B cell (primary cell): ENCODE results near the gene KRT82. TPM values are rescaled to one million over a fixed set of nuclear protein-coding genes. Genes with fewer than 3 reads are reported as not detected.

Source experiments
- ATAC-seq: fragments of 200-7000 bp; cut with Tn5 transposase; one replicate; pipeline ENCODE4 v1.10.0; 2021; ENCODE audit warnings: low read depth, mild to moderate bottlenecking, moderate number of reproducible peaks, moderate library complexity
- CTCF ChIA-PET: fragments of 350-600 bp; sonication (Branson Sonifier 250); formaldehyde crosslinking; loops from one replicate; lab custom pipeline; 2021; ENCODE audit warnings: antibody characterized with exemption, inconsistent platforms; lab: Charles Lee
- POLR2A ChIA-PET: fragments of 350-600 bp; sonication (Branson Sonifier 250); formaldehyde crosslinking; loops from one replicate; lab custom pipeline; 2021; ENCODE audit warnings: antibody characterized with exemption; lab: Charles Lee
- DNase-seq: peaks from one replicate; pipeline ENCODE4 v3.0.0; 2013
- H2AFZ ChIP-seq: 2 replicates; pipeline ENCODE4 v1.6.1; 2012; ENCODE audit warnings: mild to moderate bottlenecking, low read depth, low read length; ENCODE audit not compliant: insufficient read depth, poor library complexity, severe bottlenecking
- H3K27ac ChIP-seq, 2 donors: 1 replicate in 1 of 2; 2 replicates in 1 of 2; pipeline ENCODE4 v1.5.1; 2012 to 2013; ENCODE audit warnings: low read length in 2 of 2, mild to moderate bottlenecking in 2 of 2, moderate library complexity in 1 of 2
- H3K27me3 ChIP-seq, 4 experiments: fragments of 200-600 bp in 1 of 4; sonication (generic) in 1 of 4; replicated peaks in 1 of 4; 1 replicate in 2 of 4; 2 replicates in 2 of 4; pipeline versions ENCODE4 v1.6.1 to v1.7.0; 2013 to 2016; ENCODE audit warnings: low read length in 3 of 4, mild to moderate bottlenecking in 2 of 4, mixed read lengths in 1 of 4, moderate library complexity in 1 of 4; ENCODE audit not compliant: insufficient read depth in 4 of 4, control insufficient read depth in 3 of 4; ENCODE audit errors: control extremely low read depth in 1 of 4
- H3K36me3 ChIP-seq, 2 experiments: replicated peaks in 1 of 2; 1 replicate in 1 of 2; 2 replicates in 1 of 2; pipeline versions ENCODE4 v1.6.1 to v1.7.1; 2013; ENCODE audit warnings: low read length in 1 of 2; ENCODE audit not compliant: insufficient read depth in 2 of 2, control insufficient read depth in 1 of 2; ENCODE audit errors: control extremely low read depth in 1 of 2, extremely low read depth in 1 of 2
- H3K4me1 ChIP-seq, 2 donors: fragments of 200-600 bp in 1 of 2; sonication (generic) in 1 of 2; 1 replicate in 1 of 2; 2 replicates in 1 of 2; pipeline versions ENCODE4 v1.5.1 to v1.6.1; 2013 to 2017; ENCODE audit warnings: low read length in 2 of 2; ENCODE audit not compliant: control insufficient read depth in 2 of 2, insufficient read depth in 2 of 2
- H3K4me2 ChIP-seq: replicated peaks from 2 replicates; pipeline ENCODE3; 2012; ENCODE audit warnings: mild to moderate bottlenecking, low read depth, low read length; ENCODE audit not compliant: poor library complexity, severe bottlenecking
- H3K4me3 ChIP-seq, 5 experiments: fragments of 200-600 bp in 1 of 5; sonication (generic) in 1 of 5; 1 replicate in 3 of 5; 2 replicates in 2 of 5; pipeline versions ENCODE4 v1.5.1 to v1.7.0; 2011 to 2016; ENCODE audit warnings: low read length in 4 of 5, mild to moderate bottlenecking in 4 of 5, low read depth in 2 of 5, control low read depth in 1 of 5, moderate library complexity in 1 of 5; ENCODE audit not compliant: insufficient read depth in 1 of 5; ENCODE audit errors: control extremely low read depth in 1 of 5, extremely low read depth in 1 of 5
- H3K79me2 ChIP-seq: fragments of 200-600 bp; sonication (generic); one replicate; pipeline ENCODE4 v1.6.0; 2016; ENCODE audit warnings: low read length; ENCODE audit not compliant: control insufficient read depth, insufficient read depth
- H3K9ac ChIP-seq: fragments of 200-600 bp; sonication (generic); 2 replicates; pipeline ENCODE4 v1.6.1; 2017; ENCODE audit warnings: mild to moderate bottlenecking, low read length, moderate library complexity
- H3K9me3 ChIP-seq, 3 donors: one replicate each; pipeline versions ENCODE4 v1.6.1 to v1.7.1; 2013; ENCODE audit warnings: low read length in 2 of 3; ENCODE audit not compliant: control insufficient read depth in 2 of 3, insufficient read depth in 1 of 3; ENCODE audit errors: control extremely low read depth in 1 of 3
- H4K20me1 ChIP-seq: 2 replicates; pipeline ENCODE4 v1.6.0; 2012; ENCODE audit warnings: mild to moderate bottlenecking, low read length; ENCODE audit not compliant: insufficient read depth, control insufficient read depth, poor library complexity, severe bottlenecking
- H3K27ac Mint-ChIP-seq: one replicate; pipeline ENCODE4 v1.8.0; 2021; ENCODE audit warnings: mixed read lengths
- H3K27me3 Mint-ChIP-seq: one replicate; pipeline ENCODE4 v1.8.0; 2021; ENCODE audit warnings: mixed read lengths
- H3K4me1 Mint-ChIP-seq: one replicate; pipeline ENCODE4 v1.8.0; 2021; ENCODE audit warnings: mixed read lengths
- H3K4me3 Mint-ChIP-seq: one replicate; pipeline ENCODE4 v1.8.0; 2021; ENCODE audit warnings: mixed read lengths
- H3K9me3 Mint-ChIP-seq: one replicate; pipeline ENCODE4 v1.8.0; 2022; ENCODE audit warnings: mixed read lengths; ENCODE audit not compliant: insufficient read depth
- EZH2 ChIP-seq: IDR thresholded peaks from 2 replicates; pipeline ENCODE4 v1.6.1; 2012; ENCODE audit warnings: borderline replicate concordance, low read depth, mild to moderate bottlenecking, moderate library complexity, low read length; ENCODE audit not compliant: insufficient read depth, poor library complexity, severe bottlenecking
- WGBS: methylation state at CpG from one replicate; pipeline ENCODE4 v1.1.5; 2013; ENCODE audit warnings: missing lambda C conversion rate; ENCODE audit not compliant: insufficient coverage; 5-methylcytosine and 5-hydroxymethylcytosine counted together
- intact Hi-C: fragments of 100-400 bp; cut with micrococcal nuclease; formaldehyde crosslinking; loops from one replicate; pipeline ENCODE4 v1.10.0; 2022
- polyA plus RNA-seq: library from polyadenylated mRNA; depleted of rRNA; stranded (reverse); fragments of >200 nt; gene quantifications from 2 replicates; pipeline ENCODE4 v1.2.3, GENCODE V29; 2012
- total RNA-seq, 2 donors: library from RNA; stranded (reverse); fragments of 120-200 nt in 1 of 2; gene quantifications; 1 replicate in 1 of 2; 2 replicates in 1 of 2; pipeline versions ENCODE4 v1.2.3 to v1.2.4, GENCODE V29; 2013 to 2022
- TF ChIP-seq, protein P1 (sequence below): fragments of 200-600 bp; IDR thresholded peaks from one replicate; pipeline ENCODE4 v1.8.0; 2022; ENCODE audit warnings: antibody characterized with exemption, mild to moderate bottlenecking

The KRT82 gene
- total and polyA plus RNA-seq, 2 donors (not counting 1 experiment from before 2014, with no cell fraction given) = not detected

GRCh38 chr12:52437508-52437907 lies 31.4 kb upstream of the KRT82 start:
- Histone ChIP-seq H2AFZ (no peak overlapping the region), H3K4me1 (no peaks in the 10 kb centered on the region), H4K20me1 (no peaks in the 10 kb centered on the region), H3K9ac (no peak overlapping the region), H3K4me3 (no peak overlapping the region), H3K9me3 (peaks cover 0 to 5% (median 0%) of the 10 kb centered on the region in 3 donors), H3K4me2 (no peak overlapping the region), H3K27me3 (no peaks in the 10 kb centered on the region), H3K36me3 (no peaks in the 10 kb centered on the region), H3K27ac (no peak overlapping the region), H3K79me2 (no peaks in the 10 kb centered on the region)
- ATAC-seq = no peak
- ChIA-PET CTCF (no interaction called here), POLR2A (no interaction called here)
- no peak overlapping the region for H3K27ac Mint-ChIP-seq
- TF ChIP-seq EZH2 = no peak
- TF ChIP-seq, protein P1, sequence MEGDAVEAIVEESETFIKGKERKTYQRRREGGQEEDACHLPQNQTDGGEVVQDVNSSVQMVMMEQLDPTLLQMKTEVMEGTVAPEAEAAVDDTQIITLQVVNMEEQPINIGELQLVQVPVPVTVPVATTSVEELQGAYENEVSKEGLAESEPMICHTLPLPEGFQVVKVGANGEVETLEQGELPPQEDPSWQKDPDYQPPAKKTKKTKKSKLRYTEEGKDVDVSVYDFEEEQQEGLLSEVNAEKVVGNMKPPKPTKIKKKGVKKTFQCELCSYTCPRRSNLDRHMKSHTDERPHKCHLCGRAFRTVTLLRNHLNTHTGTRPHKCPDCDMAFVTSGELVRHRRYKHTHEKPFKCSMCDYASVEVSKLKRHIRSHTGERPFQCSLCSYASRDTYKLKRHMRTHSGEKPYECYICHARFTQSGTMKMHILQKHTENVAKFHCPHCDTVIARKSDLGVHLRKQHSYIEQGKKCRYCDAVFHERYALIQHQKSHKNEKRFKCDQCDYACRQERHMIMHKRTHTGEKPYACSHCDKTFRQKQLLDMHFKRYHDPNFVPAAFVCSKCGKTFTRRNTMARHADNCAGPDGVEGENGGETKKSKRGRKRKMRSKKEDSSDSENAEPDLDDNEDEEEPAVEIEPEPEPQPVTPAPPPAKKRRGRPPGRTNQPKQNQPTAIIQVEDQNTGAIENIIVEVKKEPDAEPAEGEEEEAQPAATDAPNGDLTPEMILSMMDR = no peak
- H3K27me3 Mint-ChIP-seq = peaks cover 33% of the 10 kb centered on the region
- peaks cover 2% of the 10 kb centered on the region for H3K9me3 Mint-ChIP-seq
- WGBS = 86% methylated on average over 7 of the region's 9 CpGs
- intact Hi-C loops = no loop called here
- no peak for DNase-seq
- no peaks in the 10 kb centered on the region for H3K4me1 Mint-ChIP-seq
- H3K4me3 Mint-ChIP-seq = no peak overlapping the region

DNA sequence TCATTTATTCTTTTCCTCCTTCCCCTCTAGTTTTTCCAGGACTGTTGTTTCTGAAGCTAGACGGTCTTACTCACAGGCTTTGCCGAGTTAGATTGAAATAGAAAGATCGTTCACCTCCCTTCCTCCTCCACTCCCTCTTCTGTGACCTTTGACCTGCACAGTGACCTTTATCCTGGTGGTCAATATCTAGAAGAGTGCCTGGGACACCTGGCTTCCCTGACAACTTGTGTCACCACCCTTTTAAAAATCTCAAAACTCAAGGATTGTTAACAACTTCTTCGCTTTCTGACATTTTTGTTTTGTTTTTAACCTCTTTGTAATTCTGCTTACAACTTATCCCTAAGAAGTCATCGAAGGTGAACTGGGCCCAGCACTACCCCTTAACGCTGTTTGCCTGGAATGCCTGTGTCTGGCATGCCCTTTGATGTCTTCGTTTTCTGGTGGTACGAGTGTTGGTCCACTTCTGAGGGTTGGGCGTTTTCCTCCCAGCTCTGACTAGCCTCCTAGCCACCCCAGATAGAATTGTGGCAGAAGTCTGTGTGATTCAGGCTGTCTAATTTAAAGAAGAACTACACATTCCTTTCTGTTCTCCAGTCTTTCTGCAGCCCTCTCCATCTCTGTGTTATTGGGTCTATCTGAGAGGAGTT lies 30.8 kb upstream of the KRT82 start:
- ATAC-seq (no peak), DNase-seq (no peak)
- intact Hi-C loops = no loop called here
- no peaks in the 10 kb centered on the region for H3K4me1 ChIP-seq
- H3K4me3 ChIP-seq = no peak overlapping the region
- H3K36me3 ChIP-seq = no peaks in the 10 kb centered on the region
- ChIA-PET POLR2A (no interaction called here), CTCF (no interaction called here)
- H4K20me1 ChIP-seq = no peaks in the 10 kb centered on the region
- Mint-ChIP-seq H3K4me1 (no peaks in the 10 kb centered on the region), H3K27me3 (peaks cover 28% of the 10 kb centered on the region), H3K9me3 (no peaks in the 10 kb centered on the region), H3K27ac (no peak overlapping the region), H3K4me3 (no peak overlapping the region)
- no peak for TF ChIP-seq EZH2
- TF ChIP-seq, protein P1 = no peak
- no peak overlapping the region for H3K9ac ChIP-seq
- H3K27me3 ChIP-seq = no peaks in the 10 kb centered on the region
- H3K79me2 ChIP-seq = no peaks in the 10 kb centered on the region
- H3K4me2 ChIP-seq = no peak overlapping the region
- WGBS = 81% methylated on average over 4 of the region's 9 CpGs
- no peak overlapping the region for H3K27ac ChIP-seq
- H2AFZ ChIP-seq = no peak overlapping the region
- peaks cover 0 to 5% (median 0%) of the 10 kb centered on the region in 3 donors for H3K9me3 ChIP-seq
